HepG2 (cell line): ENCODE results near the gene BIRC7. TPM values are rescaled to one million over a fixed set of nuclear protein-coding genes. Genes with fewer than 3 reads are reported as not detected.

Experiments
- CENPBD1 ChIP-seq: sonication (generic); formaldehyde crosslinking; IDR thresholded peaks from 2 replicates; pipeline ENCODE4 v1.8.0; 2022; ENCODE audit warnings: missing genetic modification reagents, low read depth, mild to moderate bottlenecking, borderline replicate concordance
- ERF ChIP-seq: IDR thresholded peaks from 2 replicates; pipeline ENCODE4 v1.6.1; 2018; ENCODE audit warnings: missing biosample characterization, missing genetic modification reagents
- FLYWCH1 ChIP-seq: sonication (generic); formaldehyde crosslinking; IDR thresholded peaks from 2 replicates; pipeline ENCODE4 v1.8.1; 2023; ENCODE audit warnings: mild to moderate bottlenecking, missing genetic modification reagents
- FOXA1 ChIP-seq, 2 experiments: fragments of 450-650 bp in 1 of 2; sonication (generic) in 1 of 2; formaldehyde crosslinking in 1 of 2; IDR thresholded peaks; 2 replicates each; pipeline versions ENCODE4 v1.4.0 to v1.6.1; 2016 to 2020; ENCODE audit warnings: missing genetic modification reagents in 1 of 2
- HDAC6 ChIP-seq: fragments of 200-600 bp; sonication (generic); IDR thresholded peaks from 2 replicates; pipeline ENCODE4 v1.7.0; 2017; ENCODE audit warnings: mild to moderate bottlenecking, antibody characterized with exemption, low read length, low read depth
- MED8 ChIP-seq: sonication (generic); formaldehyde crosslinking; IDR thresholded peaks from 2 replicates; pipeline ENCODE4 v1.8.1; 2023; ENCODE audit warnings: mild to moderate bottlenecking, missing genetic modification reagents; ENCODE audit not compliant: insufficient replicate concordance
- MXD1 ChIP-seq: sonication (generic); formaldehyde crosslinking; IDR thresholded peaks from 2 replicates; pipeline ENCODE4 v1.4.0; 2020; ENCODE audit warnings: mild to moderate bottlenecking, missing genetic modification reagents
- PATZ1 ChIP-seq: sonication (generic); formaldehyde crosslinking; IDR thresholded peaks from 2 replicates; pipeline ENCODE4 v1.4.0; 2020; ENCODE audit warnings: missing genetic modification reagents
- RAD21 ChIP-seq: fragments of 450-650 bp; formaldehyde crosslinking; IDR thresholded peaks from 2 replicates; pipeline ENCODE4 v1.5.0; 2020; ENCODE audit warnings: mild to moderate bottlenecking
- RFXANK ChIP-seq: IDR thresholded peaks from 2 replicates; pipeline ENCODE4 v1.6.1; 2016
- SAP130 ChIP-seq: IDR thresholded peaks from 2 replicates; pipeline ENCODE4 v1.6.1; 2016; ENCODE audit warnings: low read depth
- ZBTB49 ChIP-seq: sonication (generic); formaldehyde crosslinking; IDR thresholded peaks from 2 replicates; pipeline ENCODE4 v1.4.0; 2020; ENCODE audit warnings: missing genetic modification reagents, borderline replicate concordance
- ZNF468 ChIP-seq: sonication (generic); formaldehyde crosslinking; IDR thresholded peaks from 2 replicates; pipeline ENCODE4 v1.8.0; 2022; ENCODE audit warnings: mild to moderate bottlenecking, moderate library complexity, missing genetic modification reagents
- ZNF615 ChIP-seq: sonication (generic); formaldehyde crosslinking; IDR thresholded peaks from 2 replicates; pipeline ENCODE4 v1.5.0; 2020; ENCODE audit warnings: mild to moderate bottlenecking, missing genetic modification reagents, borderline replicate concordance
- ZNF646 ChIP-seq: sonication (generic); formaldehyde crosslinking; IDR thresholded peaks from 2 replicates; pipeline ENCODE4 v1.9.0; 2021; ENCODE audit warnings: mild to moderate bottlenecking, missing genetic modification reagents
- ZNF792 ChIP-seq: IDR thresholded peaks from 2 replicates; pipeline ENCODE4 v1.6.1; 2016
- ZSCAN21 ChIP-seq: sonication (generic); formaldehyde crosslinking; IDR thresholded peaks from 2 replicates; pipeline ENCODE4 v1.8.0; 2022; ENCODE audit warnings: mild to moderate bottlenecking, missing genetic modification reagents, moderate library complexity, borderline replicate concordance
- polyA plus RNA-seq, 8 experiments: library from polyadenylated mRNA; depleted of rRNA in 3 of 8; stranded (reverse) in 7 of 8; unstranded in 1 of 8; fragments of >200 nt; fragmentation: Illumina TruSeq in 4 of 8; extraction: Trizol in 4 of 8; gene quantifications; 2 replicates each; pipeline versions ENCODE4 v1.2.1 to v1.2.3, GENCODE V29; 2011 to 2016; ENCODE audit warnings: low read depth in 4 of 8, missing spikeins in 1 of 8, mixed read lengths in 1 of 8; ENCODE audit not compliant: insufficient read depth in 1 of 8
- total RNA-seq, 5 experiments: library from RNA; depleted of rRNA; stranded (reverse); fragments of >200 nt; fragmentation: Illumina TruSeq; extraction: Trizol; gene quantifications; 2 replicates each; pipeline ENCODE4 v1.2.3, GENCODE V29; 2016; ENCODE audit warnings: low read depth in 1 of 5

The BIRC7 gene
- total and polyA plus RNA-seq, 2 of the 13 experiments (the other 11 are each of a cell fraction or from before 2014, with no cell fraction given) = 0.27 to 5.1 TPM

GRCh38 chr20:63273635-63274380 is 38.1 kb downstream of the BIRC7 start (continued):
- TF ChIP-seq FOXA1 (IDR thresholded peaks at IDR 0.05) (no peak), FOXA1 (CRISPR knock-in tag; IDR thresholded peaks at IDR 0.05) (no peak), ZSCAN21 (CRISPR knock-in tag) (peak; percentile 38; the same call in 1 of the 2 replicates), ERF (peak; percentile 65; the same call in 1 of the 2 replicates), ZNF615 (CRISPR knock-in tag) (no peak), FLYWCH1 (CRISPR knock-in tag) (no peak), CENPBD1 (no peak), HDAC6 (no peak), MED8 (CRISPR knock-in tag) (peak; percentile 18), PATZ1 (CRISPR knock-in tag) (peak; percentile 49; the same call in 1 of the 2 replicates), ZNF468 (no peak), ZBTB49 (CRISPR knock-in tag) (no peak), RFXANK (CRISPR knock-in tag) (no peak), SAP130 (CRISPR knock-in tag) (peak; percentile 89), ZNF792 (CRISPR knock-in tag) (no peak), MXD1 (CRISPR knock-in tag) (peak; percentile 54; the same call in 1 of the 2 replicates), ZNF646 (CRISPR knock-in tag) (no peak), RAD21 (CRISPR knock-in tag) (no peak; the same call in 1 of the 2 replicates)
